SK-N-SH treated with all-trans-retinoic acid at 6 μM for 48 hours (cell line): ENCODE measurements around the gene RCVRN.

Experiments
- ATAC-seq: fragments of 200-7000 bp; cut with Tn5 transposase; 3 replicates; pipeline ENCODE4 v1.9.1; 2020; ENCODE audit warnings: mild to moderate bottlenecking, moderate library complexity
- ARNTL ChIP-seq: fragments of 450-650 bp; formaldehyde crosslinking; IDR thresholded peaks from 2 replicates; pipeline ENCODE4 v1.5.0; 2020; ENCODE audit warnings: low read depth, mild to moderate bottlenecking, moderate library complexity, borderline replicate concordance
- BACH2 ChIP-seq: fragments of 250-450 bp; sonication (Bioruptor Pico); IDR thresholded peaks from 2 replicates; pipeline ENCODE4 v1.9.0; 2021; ENCODE audit warnings: mild to moderate bottlenecking, borderline replicate concordance
- CSDC2 ChIP-seq: fragments of 250-450 bp; sonication (Bioruptor Pico); IDR thresholded peaks from 2 replicates; pipeline ENCODE4 v1.5.0; 2020; ENCODE audit warnings: mild to moderate bottlenecking, moderate library complexity
- ESRRG ChIP-seq: fragments of 250-450 bp; sonication (Bioruptor Pico); IDR thresholded peaks from 2 replicates; pipeline ENCODE4 v1.6.1; 2021; ENCODE audit warnings: mild to moderate bottlenecking
- GLIS3 ChIP-seq: fragments of 250-450 bp; sonication (Bioruptor Pico); IDR thresholded peaks from 2 replicates; pipeline ENCODE4 v1.5.0; 2020; ENCODE audit warnings: mild to moderate bottlenecking, moderate library complexity
- ISL1 ChIP-seq: fragments of 250-450 bp; sonication (Bioruptor Pico); IDR thresholded peaks from 2 replicates; pipeline ENCODE4 v2.1.2; 2022; ENCODE audit warnings: mild to moderate bottlenecking, moderate library complexity
- OSR1 ChIP-seq: fragments of 250-450 bp; sonication (Bioruptor Pico); IDR thresholded peaks from 2 replicates; pipeline ENCODE4 v1.8.0; 2022; ENCODE audit warnings: moderate library complexity, mild to moderate bottlenecking, inconsistent platforms
- PPARA ChIP-seq: fragments of 250-450 bp; sonication (Bioruptor Pico); IDR thresholded peaks from 2 replicates; pipeline ENCODE4 v1.5.0; 2020; ENCODE audit warnings: mild to moderate bottlenecking, borderline replicate concordance
- RARB ChIP-seq: fragments of 250-450 bp; sonication (Bioruptor Pico); IDR thresholded peaks from 2 replicates; pipeline ENCODE4 v1.8.0; 2021; ENCODE audit warnings: mild to moderate bottlenecking, moderate library complexity
- SNAI2 ChIP-seq: fragments of 250-450 bp; sonication (Bioruptor Pico); IDR thresholded peaks from 2 replicates; pipeline ENCODE4 v1.5.0; 2020; ENCODE audit warnings: mild to moderate bottlenecking, moderate library complexity
- TCF4 ChIP-seq: fragments of 250-450 bp; sonication (Bioruptor Pico); IDR thresholded peaks from 2 replicates; pipeline ENCODE4 v1.8.0; 2021; ENCODE audit warnings: mild to moderate bottlenecking, moderate library complexity, borderline replicate concordance
- TOX ChIP-seq: fragments of 250-450 bp; sonication (Bioruptor Pico); IDR thresholded peaks from 2 replicates; pipeline ENCODE4 v1.8.0; 2021; ENCODE audit warnings: mild to moderate bottlenecking, moderate library complexity, borderline replicate concordance
- ZC3H10 ChIP-seq: fragments of 250-450 bp; sonication (Bioruptor Pico); IDR thresholded peaks from 2 replicates; pipeline ENCODE4 v1.5.1; 2021; ENCODE audit warnings: mild to moderate bottlenecking, moderate library complexity
- ZFP3 ChIP-seq: fragments of 250-450 bp; sonication (Bioruptor Pico); IDR thresholded peaks from 2 replicates; pipeline ENCODE4 v1.5.0; 2020; ENCODE audit warnings: mild to moderate bottlenecking, moderate library complexity
- ZFP30 ChIP-seq: fragments of 450-650 bp; formaldehyde crosslinking; IDR thresholded peaks from 2 replicates; pipeline ENCODE4 v1.5.0; 2022; ENCODE audit warnings: mild to moderate bottlenecking, moderate library complexity
- ZNF565 ChIP-seq: fragments of 450-650 bp; formaldehyde crosslinking; conservative IDR thresholded peaks from 2 replicates; pipeline ENCODE4 v1.5.0; 2020; ENCODE audit warnings: low read depth, mild to moderate bottlenecking, moderate library complexity
- ZNF70 ChIP-seq: fragments of 450-650 bp; formaldehyde crosslinking; IDR thresholded peaks from 2 replicates; pipeline ENCODE4 v1.5.0; 2020; ENCODE audit warnings: mild to moderate bottlenecking, moderate library complexity
- ZNF8 ChIP-seq: fragments of 450-650 bp; formaldehyde crosslinking; IDR thresholded peaks from 2 replicates; pipeline ENCODE4 v1.5.0; 2020; ENCODE audit warnings: mild to moderate bottlenecking, moderate library complexity
- TF ChIP-seq, protein P1 (sequence below): fragments of 250-450 bp; sonication (Bioruptor Pico); IDR thresholded peaks from 2 replicates; pipeline ENCODE4 v1.8.0; 2020; ENCODE audit warnings: mild to moderate bottlenecking, moderate library complexity, borderline replicate concordance
- TF ChIP-seq, protein P2 (sequence below): fragments of 250-450 bp; sonication (Bioruptor Pico); IDR thresholded peaks from 2 replicates; pipeline ENCODE4 v1.5.1; 2021; ENCODE audit warnings: mild to moderate bottlenecking, moderate library complexity
- TF ChIP-seq, protein P3 (sequence below): fragments of 250-450 bp; sonication (Bioruptor Pico); IDR thresholded peaks from 2 replicates; pipeline ENCODE4 v1.8.0; 2021; ENCODE audit warnings: low read depth, mild to moderate bottlenecking, moderate library complexity, borderline replicate concordance
- TF ChIP-seq, protein P4 (sequence below): fragments of 250-450 bp; sonication (Bioruptor Pico); IDR thresholded peaks from 2 replicates; pipeline ENCODE4 v1.5.1; 2020; ENCODE audit warnings: low read depth, mild to moderate bottlenecking, moderate library complexity

Gene RCVRN

DNA sequence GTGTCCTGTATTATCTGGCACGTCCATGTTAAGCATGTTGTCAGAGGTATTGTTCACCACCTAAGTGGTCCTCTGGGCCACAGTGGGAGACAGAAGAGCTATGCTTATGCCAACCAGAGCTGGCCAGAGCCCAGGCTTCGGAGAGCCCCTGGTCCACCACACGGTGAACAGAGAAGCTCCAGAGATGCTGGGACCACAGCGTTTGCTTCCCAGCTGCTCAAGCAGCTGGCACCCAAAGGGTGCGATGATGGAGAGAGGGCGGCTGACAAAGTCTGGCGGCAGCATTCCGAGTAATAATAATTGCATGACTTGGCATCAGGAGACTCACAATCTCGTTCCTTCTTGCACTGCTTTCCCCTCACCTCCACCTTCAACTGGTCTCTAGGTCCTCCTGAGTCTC lies 35.8 kb upstream of the RCVRN start:
- no peak for TF ChIP-seq PPARA (CRISPR knock-in tag)
- TF ChIP-seq, protein P1, sequence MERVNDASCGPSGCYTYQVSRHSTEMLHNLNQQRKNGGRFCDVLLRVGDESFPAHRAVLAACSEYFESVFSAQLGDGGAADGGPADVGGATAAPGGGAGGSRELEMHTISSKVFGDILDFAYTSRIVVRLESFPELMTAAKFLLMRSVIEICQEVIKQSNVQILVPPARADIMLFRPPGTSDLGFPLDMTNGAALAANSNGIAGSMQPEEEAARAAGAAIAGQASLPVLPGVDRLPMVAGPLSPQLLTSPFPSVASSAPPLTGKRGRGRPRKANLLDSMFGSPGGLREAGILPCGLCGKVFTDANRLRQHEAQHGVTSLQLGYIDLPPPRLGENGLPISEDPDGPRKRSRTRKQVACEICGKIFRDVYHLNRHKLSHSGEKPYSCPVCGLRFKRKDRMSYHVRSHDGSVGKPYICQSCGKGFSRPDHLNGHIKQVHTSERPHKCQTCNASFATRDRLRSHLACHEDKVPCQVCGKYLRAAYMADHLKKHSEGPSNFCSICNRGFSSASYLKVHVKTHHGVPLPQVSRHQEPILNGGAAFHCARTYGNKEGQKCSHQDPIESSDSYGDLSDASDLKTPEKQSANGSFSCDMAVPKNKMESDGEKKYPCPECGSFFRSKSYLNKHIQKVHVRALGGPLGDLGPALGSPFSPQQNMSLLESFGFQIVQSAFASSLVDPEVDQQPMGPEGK, result no peak
- no peak for TF ChIP-seq ISL1 (CRISPR knock-in tag)
- TF ChIP-seq ZNF565, result no peak
- no peak for TF ChIP-seq ESRRG (CRISPR knock-in tag)
- TF ChIP-seq CSDC2 (CRISPR knock-in tag), result no peak
- no peak for TF ChIP-seq SNAI2 (CRISPR knock-in tag)
- TF ChIP-seq GLIS3, result no peak
- TF ChIP-seq, protein P2, sequence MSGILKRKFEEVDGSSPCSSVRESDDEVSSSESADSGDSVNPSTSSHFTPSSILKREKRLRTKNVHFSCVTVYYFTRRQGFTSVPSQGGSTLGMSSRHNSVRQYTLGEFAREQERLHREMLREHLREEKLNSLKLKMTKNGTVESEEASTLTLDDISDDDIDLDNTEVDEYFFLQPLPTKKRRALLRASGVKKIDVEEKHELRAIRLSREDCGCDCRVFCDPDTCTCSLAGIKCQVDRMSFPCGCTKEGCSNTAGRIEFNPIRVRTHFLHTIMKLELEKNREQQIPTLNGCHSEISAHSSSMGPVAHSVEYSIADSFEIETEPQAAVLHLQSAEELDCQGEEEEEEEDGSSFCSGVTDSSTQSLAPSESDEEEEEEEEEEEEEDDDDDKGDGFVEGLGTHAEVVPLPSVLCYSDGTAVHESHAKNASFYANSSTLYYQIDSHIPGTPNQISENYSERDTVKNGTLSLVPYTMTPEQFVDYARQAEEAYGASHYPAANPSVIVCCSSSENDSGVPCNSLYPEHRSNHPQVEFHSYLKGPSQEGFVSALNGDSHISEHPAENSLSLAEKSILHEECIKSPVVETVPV (CRISPR knock-in tag), result no peak
- no peak for TF ChIP-seq TCF4 (CRISPR knock-in tag)
- TF ChIP-seq TOX (CRISPR knock-in tag), result no peak
- no peak for TF ChIP-seq BACH2 (CRISPR knock-in tag)
- TF ChIP-seq ZC3H10 (CRISPR knock-in tag), result no peak
- TF ChIP-seq, protein P3, sequence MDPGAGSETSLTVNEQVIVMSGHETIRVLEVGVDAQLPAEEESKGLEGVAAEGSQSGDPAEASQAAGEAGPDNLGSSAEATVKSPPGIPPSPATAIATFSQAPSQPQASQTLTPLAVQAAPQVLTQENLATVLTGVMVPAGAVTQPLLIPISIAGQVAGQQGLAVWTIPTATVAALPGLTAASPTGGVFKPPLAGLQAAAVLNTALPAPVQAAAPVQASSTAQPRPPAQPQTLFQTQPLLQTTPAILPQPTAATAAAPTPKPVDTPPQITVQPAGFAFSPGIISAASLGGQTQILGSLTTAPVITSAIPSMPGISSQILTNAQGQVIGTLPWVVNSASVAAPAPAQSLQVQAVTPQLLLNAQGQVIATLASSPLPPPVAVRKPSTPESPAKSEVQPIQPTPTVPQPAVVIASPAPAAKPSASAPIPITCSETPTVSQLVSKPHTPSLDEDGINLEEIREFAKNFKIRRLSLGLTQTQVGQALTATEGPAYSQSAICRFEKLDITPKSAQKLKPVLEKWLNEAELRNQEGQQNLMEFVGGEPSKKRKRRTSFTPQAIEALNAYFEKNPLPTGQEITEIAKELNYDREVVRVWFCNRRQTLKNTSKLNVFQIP (CRISPR knock-in tag), result no peak
- TF ChIP-seq RARB, result no peak
- no peak for TF ChIP-seq ZNF70 (CRISPR knock-in tag)
- no peak for ATAC-seq

DNA sequence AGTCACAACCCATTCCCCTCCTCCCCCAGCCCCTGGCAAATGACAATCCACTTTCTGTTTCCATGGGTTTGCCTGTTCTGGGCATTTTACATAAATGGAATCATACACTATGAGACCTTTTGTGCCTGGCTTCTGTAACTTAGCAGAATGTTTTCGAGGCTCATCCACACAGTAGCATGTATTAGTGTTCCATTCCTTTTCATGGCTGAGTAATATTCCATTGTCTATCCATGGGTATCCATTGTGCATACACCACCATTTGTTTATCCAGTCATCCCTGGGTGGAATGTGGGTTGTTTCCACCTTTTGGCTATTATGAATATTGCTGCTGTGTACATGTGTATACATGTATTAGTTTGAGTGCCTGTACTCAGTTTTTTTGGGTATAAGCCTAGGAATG lies 33.7 kb upstream of the RCVRN start:
- ATAC-seq, result no peak
- TF ChIP-seq CSDC2 (CRISPR knock-in tag) (no peak), ZNF70 (CRISPR knock-in tag) (no peak), ZFP3 (CRISPR knock-in tag) (no peak), TCF4 (CRISPR knock-in tag) (no peak), PPARA (CRISPR knock-in tag) (no peak)

DNA sequence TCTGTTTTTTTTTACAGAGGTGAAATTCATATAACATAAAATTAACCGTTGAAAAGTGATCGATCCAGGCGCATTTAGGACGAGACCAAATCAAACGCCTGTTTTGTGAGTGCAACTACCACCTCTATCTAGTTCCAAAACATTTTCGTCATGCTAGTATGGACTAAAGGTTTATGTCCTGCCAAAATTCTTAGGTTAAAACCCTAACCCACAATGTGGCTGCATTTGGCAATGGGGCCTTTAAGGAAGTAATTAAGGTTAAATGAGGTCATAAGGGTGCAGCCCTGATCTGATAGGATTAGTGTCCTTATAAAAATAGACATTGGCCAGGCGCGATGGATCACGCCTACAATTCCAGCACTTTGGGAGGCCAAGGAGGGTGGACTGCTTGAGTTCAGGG lies 32.8 kb upstream of the RCVRN start:
- ATAC-seq, result no peak
- TF ChIP-seq, protein P4, sequence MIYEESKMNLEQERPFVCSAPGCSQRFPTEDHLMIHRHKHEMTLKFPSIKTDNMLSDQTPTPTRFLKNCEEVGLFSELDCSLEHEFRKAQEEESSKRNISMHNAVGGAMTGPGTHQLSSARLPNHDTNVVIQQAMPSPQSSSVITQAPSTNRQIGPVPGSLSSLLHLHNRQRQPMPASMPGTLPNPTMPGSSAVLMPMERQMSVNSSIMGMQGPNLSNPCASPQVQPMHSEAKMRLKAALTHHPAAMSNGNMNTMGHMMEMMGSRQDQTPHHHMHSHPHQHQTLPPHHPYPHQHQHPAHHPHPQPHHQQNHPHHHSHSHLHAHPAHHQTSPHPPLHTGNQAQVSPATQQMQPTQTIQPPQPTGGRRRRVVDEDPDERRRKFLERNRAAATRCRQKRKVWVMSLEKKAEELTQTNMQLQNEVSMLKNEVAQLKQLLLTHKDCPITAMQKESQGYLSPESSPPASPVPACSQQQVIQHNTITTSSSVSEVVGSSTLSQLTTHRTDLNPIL (CRISPR knock-in tag), result no peak
- no peak for TF ChIP-seq ZNF8 (CRISPR knock-in tag)
- TF ChIP-seq CSDC2 (CRISPR knock-in tag), result no peak
- no peak for TF ChIP-seq TCF4 (CRISPR knock-in tag)
- TF ChIP-seq, protein P3 (CRISPR knock-in tag), result no peak
- TF ChIP-seq, protein P2 (CRISPR knock-in tag), result no peak
- TF ChIP-seq ZFP30 (CRISPR knock-in tag), result no peak
- no peak for TF ChIP-seq GLIS3
- TF ChIP-seq ZFP3 (CRISPR knock-in tag), result no peak
- TF ChIP-seq BACH2 (CRISPR knock-in tag), result no peak
- TF ChIP-seq PPARA (CRISPR knock-in tag), result no peak
- TF ChIP-seq TOX (CRISPR knock-in tag), result no peak
- TF ChIP-seq ZC3H10 (CRISPR knock-in tag), result no peak
- TF ChIP-seq ARNTL (CRISPR knock-in tag), result no peak
- TF ChIP-seq ESRRG (CRISPR knock-in tag), result no peak
- no peak for TF ChIP-seq OSR1 (CRISPR knock-in tag)
